ENCODE results near the gene MAP4K4.

Gene MAP4K4

GRCh38 chr2:101832114-101832513 lies 134.6 kb downstream of the MAP4K4 start:
- FAIRE-seq = peak; percentile 75
- no peak for DNase-seq (ENCODE audit: low spot score)

- DNase-seq (ENCODE audit: low spot score) = no peak
- no peak for FAIRE-seq
These were observed 136.5 kb downstream of the MAP4K4 start for GRCh38 chr2:101833890-101834523.

- FAIRE-seq (no peak), DNase-seq (ENCODE audit: low spot score) (no peak)
These were observed 139.8 kb downstream of the MAP4K4 start for GRCh38 chr2:101837354-101837753.

GRCh38 chr2:101841679-101842327 lies 144.3 kb downstream of the MAP4K4 start:
- FAIRE-seq (no peak), DNase-seq (ENCODE audit: low spot score) (no peak)

GRCh38 chr2:101842471-101842870 lies 145.0 kb downstream of the MAP4K4 start:
- FAIRE-seq = no peak
- DNase-seq (ENCODE audit: low spot score) = no peak

GRCh38 chr2:101843048-101843447 lies 145.5 kb downstream of the MAP4K4 start:
- no peak for DNase-seq (ENCODE audit: low spot score)
- no peak for FAIRE-seq

GRCh38 chr2:101843471-101843870 lies 146.0 kb downstream of the MAP4K4 start:
- DNase-seq (ENCODE audit: low spot score) (no peak), FAIRE-seq (no peak)

- DNase-seq (ENCODE audit: low spot score) (no peak), FAIRE-seq (no peak)
These were observed 146.6 kb downstream of the MAP4K4 start for GRCh38 chr2:101844055-101844635.

- no peak for DNase-seq (ENCODE audit: low spot score)
- FAIRE-seq = no peak
These were observed 149.5 kb downstream of the MAP4K4 start for GRCh38 chr2:101846973-101847372.

- DNase-seq (ENCODE audit: low spot score) = no peak
- FAIRE-seq = peak; percentile 2
These were observed 150.3 kb downstream of the MAP4K4 start for GRCh38 chr2:101847661-101848339.

GRCh38 chr2:101848769-101849410 lies 151.4 kb downstream of the MAP4K4 start:
- no peak for DNase-seq (ENCODE audit: low spot score)
- FAIRE-seq = no peak

- DNase-seq (ENCODE audit: low spot score) (no peak), FAIRE-seq (no peak)
These were observed 152.9 kb downstream of the MAP4K4 start for GRCh38 chr2:101850450-101850849.

GRCh38 chr2:101850991-101851390 lies 153.5 kb downstream of the MAP4K4 start:
- no peak for DNase-seq (ENCODE audit: low spot score)
- FAIRE-seq = no peak

GRCh38 chr2:101852824-101853223 lies 155.3 kb downstream of the MAP4K4 start:
- FAIRE-seq (no peak), DNase-seq (ENCODE audit: low spot score) (no peak)

GRCh38 chr2:101854877-101855276 lies 157.4 kb downstream of the MAP4K4 start:
- DNase-seq (ENCODE audit: low spot score) (no peak), FAIRE-seq (no peak)

- no peak for FAIRE-seq
- DNase-seq (ENCODE audit: low spot score) = no peak
These were observed 158.3 kb downstream of the MAP4K4 start for GRCh38 chr2:101855776-101856175.

GRCh38 chr2:101858246-101858645 lies 160.7 kb downstream of the MAP4K4 start:
- no peak for DNase-seq (ENCODE audit: low spot score)
- FAIRE-seq = no peak

- DNase-seq (ENCODE audit: low spot score) (no peak), FAIRE-seq (no peak)
These were observed 161.4 kb downstream of the MAP4K4 start for GRCh38 chr2:101858910-101859309.

GRCh38 chr2:101859604-101860003 lies 162.1 kb downstream of the MAP4K4 start:
- no peak for FAIRE-seq
- DNase-seq (ENCODE audit: low spot score) = no peak

GRCh38 chr2:101860157-101860556 lies 162.7 kb downstream of the MAP4K4 start:
- DNase-seq (ENCODE audit: low spot score) (no peak), FAIRE-seq (no peak)

- DNase-seq (ENCODE audit: low spot score) = no peak
- no peak for FAIRE-seq
These were observed 163.3 kb downstream of the MAP4K4 start for GRCh38 chr2:101860782-101861181.

- DNase-seq (ENCODE audit: low spot score) = no peak
- no peak for FAIRE-seq
These were observed 163.9 kb downstream of the MAP4K4 start for GRCh38 chr2:101861382-101861781.
